SU-DHL-6 (cell line): ENCODE measurements around the gene KLHL22.

Source experiments
- CTCF ChIP-seq: fragments of 200-600 bp; sonication (generic); IDR thresholded peaks from one replicate; pipeline ENCODE4 v1.5.1; 2017; ENCODE audit warnings: antibody characterized with exemption, mild to moderate bottlenecking, low read length, moderate library complexity; ENCODE audit not compliant: insufficient read depth, poor library complexity, severe bottlenecking
- EZH2phosphoT487 ChIP-seq: fragments of 200-600 bp; sonication (generic), shearing (Covaris generic); conservative IDR thresholded peaks from 2 replicates; pipeline ENCODE4 v1.6.1; 2018; ENCODE audit warnings: mild to moderate bottlenecking, antibody characterized with exemption, low read length, moderate library complexity, mixed read lengths

GRCh38 chr22:20434264-20434751 is 61.3 kb downstream of the KLHL22 start:
- TF ChIP-seq CTCF (no peak), EZH2phosphoT487 (no peak)
